MCF 10A (cell line): Measurements from ENCODE around the gene FDX1. TPM values are rescaled to one million over a fixed set of nuclear protein-coding genes. Genes with fewer than 3 reads are reported as not detected.
"Not testable (repeated sequence)": the region's sequence is repeated elsewhere in the genome, so short reads cannot be mapped to it uniquely, and the experiment has no call there.

Experiments
- Bru-seq: library from RNA; stranded (reverse); fragments of 400-500 nt; gene quantifications from one replicate; lab custom pipeline; 2021; lab: Mats Ljungman, UMichigan
- BruChase-seq, 2 experiments: library from RNA; stranded (reverse); fragments of 400-500 nt; gene quantifications; one replicate each; lab custom pipeline; 2021; lab: Mats Ljungman, UMichigan
- BruUV-seq: library from RNA; stranded (reverse); fragments of 400-500 nt; replicated peaks from 2 replicates; lab custom pipeline; 2021; lab: Mats Ljungman, UMichigan
- CTCF ChIA-PET: fragments of 300-600 bp; sonication (Branson Sonifier 250); formaldehyde crosslinking; extraction: SDS; loops from one replicate; lab custom pipeline; 2021; ENCODE audit warnings: antibody characterized with exemption, inconsistent platforms; lab: Yijun Ruan, JAX
- POLR2A ChIA-PET: fragments of 300-600, 350-650 bp; sonication (Branson Sonifier 250); formaldehyde crosslinking; extraction: SDS; loops from one replicate; lab custom pipeline; 2020; ENCODE audit warnings: antibody characterized with exemption, inconsistent platforms; lab: Yijun Ruan, JAX
- DNase-seq: peaks from one replicate; pipeline ENCODE4 v3.0.0-alpha.2; 2018; ENCODE audit not compliant: unreplicated experiment
- H3K27ac Mint-ChIP-seq: one replicate; pipeline ENCODE4 v1.8.0; 2022; ENCODE audit warnings: mild to moderate bottlenecking, low read depth, mixed read lengths; ENCODE audit not compliant: unreplicated experiment
- H3K27me3 Mint-ChIP-seq: one replicate; pipeline ENCODE4 v1.8.0; 2022; ENCODE audit warnings: mixed read lengths; ENCODE audit not compliant: insufficient read depth, unreplicated experiment
- H3K36me3 Mint-ChIP-seq: one replicate; pipeline ENCODE4 v1.8.0; 2022; ENCODE audit warnings: mild to moderate bottlenecking, moderate library complexity, mixed read lengths; ENCODE audit not compliant: insufficient read depth, unreplicated experiment
- H3K4me1 Mint-ChIP-seq: one replicate; pipeline ENCODE4 v1.8.0; 2022; ENCODE audit warnings: mixed read lengths; ENCODE audit not compliant: insufficient read depth, unreplicated experiment
- H3K4me3 Mint-ChIP-seq: one replicate; pipeline ENCODE4 v1.8.0; 2022; ENCODE audit warnings: mild to moderate bottlenecking, moderate library complexity, mixed read lengths; ENCODE audit not compliant: unreplicated experiment
- H3K9me3 Mint-ChIP-seq: one replicate; pipeline ENCODE4 v1.8.0; 2022; ENCODE audit warnings: mixed read lengths; ENCODE audit not compliant: unreplicated experiment
- CTCF ChIP-seq: fragments of 200-600 bp; IDR thresholded peaks from one replicate; pipeline ENCODE4 v1.8.0; 2022; ENCODE audit warnings: antibody characterized with exemption, mild to moderate bottlenecking; ENCODE audit not compliant: unreplicated experiment
- intact Hi-C: fragments of 100-400 bp; cut with micrococcal nuclease; formaldehyde crosslinking; loops from 2 replicates; pipeline ENCODE4 v1.14.1; 2022
- long read RNA-seq: library from polyadenylated mRNA; stranded (forward); transcript quantifications from one replicate; pipeline ENCODE4 v2.0.0, GENCODE V29; 2022
- total RNA-seq: library from RNA; stranded (reverse); gene quantifications from 2 replicates; pipeline ENCODE4 v1.2.3, GENCODE V29; 2022

Gene FDX1
- total RNA-seq (19.9 and 21.1 TPM in 2 replicates), Bru-seq, nascent RNA (percentile 82 among the genes with signal in this experiment), BruChase-seq, experiment 1, labeled RNA remaining after a 6-hour chase (percentile 81 among the genes with signal in this experiment), BruChase-seq, experiment 2, labeled RNA remaining after a 2-hour chase (percentile 79 among the genes with signal in this experiment)
- long read RNA-seq, transcript FDX1-201 (4 exons, 3,206 nt) = major isoform, 191 of 198 reads
- long read RNA-seq, partial matches to known transcripts = 0 of 198 reads
- long read RNA-seq, other reads (novel, unspliced or antisense) = 7 of 198 reads

- H3K27ac Mint-ChIP-seq = peak within 1 kb of the TSS; percentile 94
- DNase-seq = peak; percentile 80
- intact Hi-C loops = loop anchor here (2.0 to 5.0 kb wide), 2 partner anchors 332 to 577 kb away; no protein-coding TSS in a partner anchor
- H3K4me1 Mint-ChIP-seq = peaks cover 41% of the 10 kb centered on the region
- POLR2A ChIA-PET = interaction anchor here (0.7 to 4.3 kb wide), 6 partner anchors 12 to 335 kb away, joined by 3 to 18 read pairs (median 6); partner anchors contain the start of gene RDX
- H3K9me3 Mint-ChIP-seq = no peaks in the 10 kb centered on the region
- CTCF ChIA-PET = interaction anchor here (0.6 to 7.2 kb wide), 15 partner anchors 15 to 799 kb away, joined by 3 to 73 read pairs (median 3); no protein-coding TSS in a partner anchor
- BruUV-seq = no TSS peak
- peak within 1 kb of the TSS; percentile 97 for H3K4me3 Mint-ChIP-seq
- TF ChIP-seq CTCF = peak; percentile 46
- no peaks in the 10 kb centered on the region for H3K27me3 Mint-ChIP-seq
- peaks cover 5% of the 10 kb centered on the region for H3K36me3 Mint-ChIP-seq
Observed at GRCh38 chr11:110429731-110430266, at the start of gene FDX1. FDX1 (plus strand) TSS chr11:110429948; CDS start chr11:110430121, 173 bp downstream.

- TF ChIP-seq CTCF = no peak
- Mint-ChIP-seq H3K36me3 (no peaks in the 10 kb centered on the region), H3K9me3 (peaks cover 6% of the 10 kb centered on the region), H3K4me3 (no peak overlapping the region), H3K27me3 (no peaks in the 10 kb centered on the region), H3K4me1 (peaks cover 6% of the 10 kb centered on the region), H3K27ac (no peak overlapping the region)
- intact Hi-C loops = no loop called here
- CTCF ChIA-PET = interaction anchor here (0.5 to 1.0 kb wide), 5 partner anchors 12 to 1646 kb away, joined by 3 to 5 read pairs (median 3); no protein-coding TSS in a partner anchor
- no peak for DNase-seq
- no TSS peak for BruUV-seq
- POLR2A ChIA-PET = no interaction called here
Observed at GRCh38 chr11:110380836-110381622, 48.7 kb upstream of the FDX1 start.

GRCh38 chr11:110388231-110388630, 41.5 kb upstream of the FDX1 start:
- H3K27ac Mint-ChIP-seq, H3K27me3 Mint-ChIP-seq, H3K36me3 Mint-ChIP-seq, BruUV-seq, DNase-seq, H3K4me3 Mint-ChIP-seq, H3K4me1 Mint-ChIP-seq, intact Hi-C loops, POLR2A ChIA-PET: not testable (repeated sequence)
- H3K9me3 Mint-ChIP-seq = peaks cover 22% of the 10 kb centered on the region
- CTCF ChIA-PET = interaction anchor here (0.8 to 1.5 kb wide), 2 partner anchors 41 to 46 kb away, joined by 3 to 5 read pairs; partner anchors contain the start of gene FDX1

- ChIA-PET CTCF (interaction anchor here (0.6 kb wide), 1 partner anchor 136 kb away, joined by 4 read pairs; no protein-coding TSS in a partner anchor), POLR2A (no interaction called here)
- Mint-ChIP-seq H3K27ac (no peak overlapping the region), H3K4me3 (no peak overlapping the region), H3K36me3 (no peaks in the 10 kb centered on the region), H3K27me3 (no peaks in the 10 kb centered on the region), H3K9me3 (peaks cover 22% of the 10 kb centered on the region), H3K4me1 (no peaks in the 10 kb centered on the region)
- intact Hi-C loops = no loop called here
- TF ChIP-seq CTCF = no peak
- no TSS peak for BruUV-seq
- DNase-seq = no peak
Observed at GRCh38 chr11:110389965-110390364, 39.8 kb upstream of the FDX1 start.
